ENCODE results near the gene PRR5L. TPM values are rescaled to one million over a fixed set of nuclear protein-coding genes. Genes with fewer than 3 reads are reported as not detected.

The PRR5L gene
- total and polyA plus RNA-seq, 2 experiments from 2014 or later, result 3.1 to 8.9 TPM

DNA sequence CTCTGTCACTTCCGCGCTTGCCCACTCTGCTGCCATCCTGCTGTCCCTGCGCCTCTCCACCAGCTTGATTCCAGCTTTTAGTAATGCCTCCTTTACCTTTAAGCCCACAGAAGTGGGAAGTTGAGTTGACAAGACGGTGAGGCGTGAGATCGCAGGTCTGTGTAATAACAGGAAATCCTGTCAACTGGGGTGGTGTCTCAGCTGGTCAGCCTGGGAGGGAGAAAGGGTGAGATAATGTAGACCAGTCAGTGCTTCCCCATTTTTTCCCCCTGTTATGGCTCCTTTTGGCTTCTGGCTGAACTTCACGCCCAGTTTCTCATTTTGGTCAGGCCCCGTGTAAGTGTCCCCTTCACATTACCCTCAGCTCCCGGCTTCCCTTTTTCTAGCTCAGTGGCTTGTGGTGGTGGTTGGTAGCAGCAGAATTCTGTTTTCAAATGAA, 115.1 kb downstream of the PRR5L start:
- no peak overlapping the region for H3K4me3 ChIP-seq
- DNase-seq (ENCODE audit: low spot score) (no peak), ATAC-seq (no peak)
- Mint-ChIP-seq H3K4me1 (peaks cover 9% of the 10 kb centered on the region; the same call in 2 of the 3 replicates), H3K4me3 (no peak overlapping the region), H3K27me3 (ENCODE audit: insufficient read depth, low read depth, poor library complexity) (peaks cover 2% of the 10 kb centered on the region), H3K27ac (no peak overlapping the region; the same call in 1 of the 2 replicates), H3K36me3 (ENCODE audit: low read depth) (no peaks in the 10 kb centered on the region), H3K9me3 (no peaks in the 10 kb centered on the region)
- no peaks in the 10 kb centered on the region for H3K9me2 ChIP-seq (ENCODE audit: insufficient read depth)
- no peak for TF ChIP-seq ZNF331 (CRISPR knock-in tag; IDR thresholded peaks at IDR 0.05; ENCODE audit: low read depth)
- no peak for TF ChIP-seq NANOG (IDR thresholded peaks at IDR 0.05; ENCODE audit: borderline replicate concordance)
- no peak for TF ChIP-seq CTCF (conservative IDR thresholded peaks at IDR 0.05; ENCODE audit: low read depth in 2 of 2)
- no peak for TF ChIP-seq ZNF462 (CRISPR knock-in tag; IDR thresholded peaks at IDR 0.05)
- TF ChIP-seq ETS1 (IDR thresholded peaks at IDR 0.05), result no peak
- no peak for TF ChIP-seq EZH2 (IDR thresholded peaks at IDR 0.05; ENCODE audit: low read depth, unreplicated experiment)
- TF ChIP-seq CREB1 (CRISPR knock-in tag; IDR thresholded peaks at IDR 0.05; ENCODE audit: low read depth), result no peak
- TF ChIP-seq EZH2phosphoT487 (IDR thresholded peaks at IDR 0.05; ENCODE audit: unreplicated experiment), result no peak
- TF ChIP-seq POLR2AphosphoS5 (IDR thresholded peaks at IDR 0.05; ENCODE audit: low read depth), result no peak
- TF ChIP-seq, protein P1, sequence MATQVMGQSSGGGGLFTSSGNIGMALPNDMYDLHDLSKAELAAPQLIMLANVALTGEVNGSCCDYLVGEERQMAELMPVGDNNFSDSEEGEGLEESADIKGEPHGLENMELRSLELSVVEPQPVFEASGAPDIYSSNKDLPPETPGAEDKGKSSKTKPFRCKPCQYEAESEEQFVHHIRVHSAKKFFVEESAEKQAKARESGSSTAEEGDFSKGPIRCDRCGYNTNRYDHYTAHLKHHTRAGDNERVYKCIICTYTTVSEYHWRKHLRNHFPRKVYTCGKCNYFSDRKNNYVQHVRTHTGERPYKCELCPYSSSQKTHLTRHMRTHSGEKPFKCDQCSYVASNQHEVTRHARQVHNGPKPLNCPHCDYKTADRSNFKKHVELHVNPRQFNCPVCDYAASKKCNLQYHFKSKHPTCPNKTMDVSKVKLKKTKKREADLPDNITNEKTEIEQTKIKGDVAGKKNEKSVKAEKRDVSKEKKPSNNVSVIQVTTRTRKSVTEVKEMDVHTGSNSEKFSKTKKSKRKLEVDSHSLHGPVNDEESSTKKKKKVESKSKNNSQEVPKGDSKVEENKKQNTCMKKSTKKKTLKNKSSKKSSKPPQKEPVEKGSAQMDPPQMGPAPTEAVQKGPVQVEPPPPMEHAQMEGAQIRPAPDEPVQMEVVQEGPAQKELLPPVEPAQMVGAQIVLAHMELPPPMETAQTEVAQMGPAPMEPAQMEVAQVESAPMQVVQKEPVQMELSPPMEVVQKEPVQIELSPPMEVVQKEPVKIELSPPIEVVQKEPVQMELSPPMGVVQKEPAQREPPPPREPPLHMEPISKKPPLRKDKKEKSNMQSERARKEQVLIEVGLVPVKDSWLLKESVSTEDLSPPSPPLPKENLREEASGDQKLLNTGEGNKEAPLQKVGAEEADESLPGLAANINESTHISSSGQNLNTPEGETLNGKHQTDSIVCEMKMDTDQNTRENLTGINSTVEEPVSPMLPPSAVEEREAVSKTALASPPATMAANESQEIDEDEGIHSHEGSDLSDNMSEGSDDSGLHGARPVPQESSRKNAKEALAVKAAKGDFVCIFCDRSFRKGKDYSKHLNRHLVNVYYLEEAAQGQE (IDR thresholded peaks at IDR 0.05; ENCODE audit: unreplicated experiment), result no peak
- no peak overlapping the region for H3K27ac ChIP-seq (ENCODE audit: low read depth)
- H2AFZ ChIP-seq, result no peak overlapping the region
- H3K4me1 ChIP-seq (ENCODE audit: insufficient read depth), result no peaks in the 10 kb centered on the region
- H3K36me3 ChIP-seq (ENCODE audit: insufficient read depth), result no peaks in the 10 kb centered on the region
- no peaks in the 10 kb centered on the region for H3K79me2 ChIP-seq (replicated peaks; ENCODE audit: insufficient read depth)
- H3K27me3 ChIP-seq (ENCODE audit: insufficient read depth), result no peaks in the 10 kb centered on the region
- no peak overlapping the region for H3K4me2 ChIP-seq
- no peaks in the 10 kb centered on the region for H4K20me1 ChIP-seq (replicated peaks; ENCODE audit: insufficient read depth)
- no peaks in the 10 kb centered on the region for H3F3A ChIP-seq (replicated peaks; ENCODE audit: low read depth)

Data from GM23338 (cell line).